GM21423 (cell line): ENCODE data around the gene NEURL2.

Experiments
- ATAC-seq: cut with Tn5 transposase; IDR thresholded peaks from one replicate; pipeline ENCODE4 v1.9.1; 2021; ENCODE audit warnings: mild to moderate bottlenecking, moderate library complexity; ENCODE audit not compliant: unreplicated experiment

The NEURL2 gene

DNA sequence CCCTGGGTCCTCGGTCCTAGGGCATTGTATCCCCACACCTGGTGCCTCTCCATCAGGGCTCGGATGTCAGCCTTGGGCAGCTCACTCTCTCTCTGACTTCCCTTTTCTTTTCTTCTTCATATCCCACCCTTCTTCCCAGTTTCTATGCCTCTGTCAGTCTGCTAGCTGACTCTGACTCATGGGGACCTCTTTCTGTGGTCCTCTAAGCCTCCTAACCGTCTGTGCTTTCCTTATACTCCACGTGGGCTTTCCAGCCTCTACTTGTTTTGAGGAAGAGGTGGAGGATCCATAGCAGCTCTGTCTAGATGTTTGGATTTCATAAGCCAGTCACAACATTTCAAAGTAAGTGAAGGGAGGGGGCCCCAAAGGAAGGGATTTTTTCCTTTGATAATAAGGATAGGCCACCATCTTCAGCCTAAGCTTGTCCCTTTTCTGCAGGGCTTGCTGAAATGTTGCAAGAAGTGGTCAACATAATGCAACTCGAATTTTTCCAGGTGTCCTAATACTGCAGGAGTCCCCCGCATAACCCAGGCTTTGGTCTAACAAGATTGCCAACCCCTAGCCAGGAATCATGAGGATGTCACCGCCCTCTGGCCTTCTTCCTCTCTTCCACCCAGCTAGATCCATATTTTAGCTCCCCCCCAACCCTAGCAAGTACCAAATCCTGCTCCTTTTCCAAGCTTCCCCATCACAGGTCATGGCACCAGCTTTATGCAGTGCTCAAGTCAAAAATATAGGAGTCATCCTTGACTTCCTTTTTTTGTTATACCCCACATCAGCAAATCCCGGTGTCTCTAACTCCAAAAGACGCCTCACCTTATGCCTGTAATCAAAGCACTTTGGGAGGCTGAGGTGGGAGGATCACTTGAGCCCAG, 29.7 kb upstream of the NEURL2 start:
- ATAC-seq: no peak

DNA sequence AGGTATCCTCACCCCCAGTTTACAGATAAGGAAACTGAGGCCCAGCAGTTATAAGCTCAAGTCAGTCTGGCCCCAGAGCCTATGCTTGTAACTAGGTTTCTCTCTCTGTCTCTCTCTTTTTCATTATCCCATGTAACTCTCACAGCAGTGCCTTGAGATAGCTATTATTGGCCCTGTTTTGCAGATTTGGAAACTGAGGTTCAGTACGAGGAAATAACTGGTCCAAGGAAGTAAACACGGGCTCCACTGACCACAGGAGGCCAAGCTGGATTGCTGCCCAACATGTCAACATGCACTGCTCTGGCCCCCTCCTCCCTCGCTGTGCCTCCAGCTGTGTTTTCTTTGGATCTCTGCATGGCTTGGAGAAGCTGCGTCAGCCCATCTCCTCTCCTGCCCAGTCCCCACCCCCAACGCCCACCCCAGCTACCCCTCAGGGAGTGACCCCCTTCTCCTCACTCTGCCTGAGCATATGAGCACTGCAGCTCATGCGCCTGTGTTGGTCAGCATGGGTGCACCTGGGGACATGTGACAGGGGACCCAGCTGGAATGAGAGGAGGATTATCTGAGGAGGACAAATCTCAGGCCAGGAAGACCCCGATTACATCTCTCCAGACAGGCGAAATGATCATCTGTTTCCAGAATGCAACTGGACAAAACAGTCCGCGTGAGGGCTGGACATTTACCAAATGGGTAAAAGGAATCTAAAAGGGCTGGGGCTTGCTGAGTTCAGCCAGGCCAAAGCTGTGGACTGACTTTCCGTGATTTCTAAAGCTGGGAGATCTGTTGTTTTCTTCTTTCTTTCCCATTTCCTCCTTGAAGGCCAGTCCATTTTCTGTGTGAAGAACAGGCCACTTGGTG, 28.8 kb upstream of the NEURL2 start:
- ATAC-seq: no peak

DNA sequence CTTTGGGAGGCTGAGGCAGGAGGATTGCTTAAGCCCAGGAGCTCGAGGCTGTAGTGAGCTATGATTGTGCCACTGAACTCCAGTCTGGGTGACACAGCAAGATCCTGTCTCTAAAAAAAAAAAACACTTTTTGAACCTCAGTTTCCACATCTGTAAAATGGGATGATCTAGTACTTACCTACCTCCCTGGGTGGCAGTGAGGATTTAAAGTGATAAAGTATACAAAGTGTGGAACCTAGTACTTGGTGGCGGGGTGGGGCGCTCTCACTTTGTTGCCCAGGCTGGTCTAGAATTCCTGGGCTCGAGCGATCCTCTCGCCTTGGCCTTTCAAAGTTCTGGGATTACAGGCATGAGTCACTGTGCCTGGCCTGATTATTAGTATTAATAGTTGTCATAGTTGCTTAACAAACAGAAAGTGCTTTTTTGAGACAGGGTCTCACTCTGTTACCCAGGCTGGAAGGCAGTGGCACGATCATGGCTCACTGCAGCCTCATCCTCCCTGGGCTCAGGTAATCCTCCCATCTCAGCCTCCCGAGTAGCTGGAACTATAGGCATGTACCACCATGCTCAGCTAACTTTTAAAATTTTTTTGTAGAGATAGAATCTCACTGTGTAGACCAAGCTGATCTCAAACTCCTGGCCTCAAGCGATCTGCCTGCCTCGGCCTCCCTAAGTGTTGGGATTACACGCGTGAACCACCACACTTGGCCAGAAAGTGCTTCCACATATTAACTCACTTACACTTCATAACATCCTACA, 27.9 kb upstream of the NEURL2 start:
- no peak for ATAC-seq

DNA sequence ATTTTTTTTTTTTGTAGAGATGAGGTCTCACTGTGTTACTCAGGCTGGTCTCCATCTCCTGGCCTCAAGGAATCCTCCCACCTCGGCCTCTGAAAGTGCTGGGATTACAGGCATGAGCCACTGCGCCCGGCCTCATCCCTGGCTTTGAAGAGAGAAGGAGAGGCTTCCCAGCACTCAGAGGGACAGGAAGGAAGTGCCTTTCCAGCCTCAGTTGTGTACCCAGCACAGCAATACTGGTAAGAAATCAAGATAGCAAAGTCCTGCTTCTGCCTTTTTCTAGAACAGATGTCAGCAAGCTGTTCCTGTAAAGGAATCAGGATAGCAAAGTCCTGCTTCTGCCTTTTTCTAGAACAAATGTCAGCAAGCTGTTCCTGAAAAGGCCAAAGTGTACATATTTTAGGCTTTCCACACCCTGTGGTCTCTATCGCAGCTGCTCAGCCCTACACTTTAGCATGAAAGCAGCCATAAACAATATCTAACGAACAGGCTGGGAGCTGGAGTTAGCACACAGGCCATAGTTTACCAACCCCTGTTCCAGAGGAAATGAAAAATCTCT, 27.3 kb upstream of the NEURL2 start:
- no peak for ATAC-seq

DNA sequence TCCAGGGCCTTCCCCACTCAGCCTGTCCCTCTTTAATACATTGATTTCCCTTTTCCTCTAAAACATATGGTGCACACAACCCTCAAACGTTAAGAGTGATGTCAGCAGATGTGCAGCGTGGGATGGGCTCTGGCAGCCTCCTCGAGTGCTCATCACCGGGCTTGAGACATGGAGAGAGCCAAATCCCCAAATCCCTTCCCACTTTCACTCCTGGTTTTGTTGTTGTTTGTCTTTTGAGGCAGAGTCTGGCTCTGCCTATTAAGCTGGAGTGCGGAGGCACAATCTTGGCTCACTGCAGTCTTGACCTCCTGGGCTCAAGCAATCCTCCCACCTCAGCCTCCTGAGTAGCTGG, 26.8 kb upstream of the NEURL2 start:
- no peak for ATAC-seq

DNA sequence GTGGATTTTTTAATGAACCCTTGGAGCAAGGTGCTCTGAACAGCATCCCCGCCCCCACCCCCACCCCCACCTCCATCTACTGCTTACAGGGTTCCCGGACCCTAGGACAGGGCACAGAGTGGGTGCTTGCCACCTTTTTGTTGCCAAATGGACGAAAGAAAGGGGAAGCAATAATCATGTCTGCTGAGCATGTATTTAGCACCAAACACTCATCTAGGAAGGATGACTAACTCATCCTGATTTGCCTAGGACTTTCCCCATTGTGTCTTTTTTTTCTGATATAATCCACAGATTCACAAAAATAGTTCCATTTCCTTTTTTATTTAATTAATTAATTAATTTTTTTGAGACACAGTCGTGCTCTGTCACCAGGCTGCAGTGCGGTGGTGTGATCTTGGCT, 22.1 kb upstream of the NEURL2 start:
- ATAC-seq: no peak

DNA sequence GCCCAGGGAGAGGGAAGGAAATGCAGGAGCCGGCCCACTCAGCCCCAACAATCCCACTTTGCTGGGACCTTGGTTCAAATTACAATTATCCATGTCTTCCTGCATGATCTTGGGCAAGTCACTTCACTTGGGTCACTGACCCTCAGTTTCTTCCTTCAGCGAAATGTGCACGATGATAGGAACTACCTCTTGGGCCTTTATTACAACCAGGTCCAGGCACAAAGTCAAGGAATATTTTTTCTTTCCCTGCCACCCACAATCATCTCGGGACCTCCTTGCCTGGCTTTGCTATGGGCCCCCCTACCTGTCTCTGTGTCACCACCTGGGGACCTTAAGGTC, 21.3 kb upstream of the NEURL2 start:
- no peak for ATAC-seq

DNA sequence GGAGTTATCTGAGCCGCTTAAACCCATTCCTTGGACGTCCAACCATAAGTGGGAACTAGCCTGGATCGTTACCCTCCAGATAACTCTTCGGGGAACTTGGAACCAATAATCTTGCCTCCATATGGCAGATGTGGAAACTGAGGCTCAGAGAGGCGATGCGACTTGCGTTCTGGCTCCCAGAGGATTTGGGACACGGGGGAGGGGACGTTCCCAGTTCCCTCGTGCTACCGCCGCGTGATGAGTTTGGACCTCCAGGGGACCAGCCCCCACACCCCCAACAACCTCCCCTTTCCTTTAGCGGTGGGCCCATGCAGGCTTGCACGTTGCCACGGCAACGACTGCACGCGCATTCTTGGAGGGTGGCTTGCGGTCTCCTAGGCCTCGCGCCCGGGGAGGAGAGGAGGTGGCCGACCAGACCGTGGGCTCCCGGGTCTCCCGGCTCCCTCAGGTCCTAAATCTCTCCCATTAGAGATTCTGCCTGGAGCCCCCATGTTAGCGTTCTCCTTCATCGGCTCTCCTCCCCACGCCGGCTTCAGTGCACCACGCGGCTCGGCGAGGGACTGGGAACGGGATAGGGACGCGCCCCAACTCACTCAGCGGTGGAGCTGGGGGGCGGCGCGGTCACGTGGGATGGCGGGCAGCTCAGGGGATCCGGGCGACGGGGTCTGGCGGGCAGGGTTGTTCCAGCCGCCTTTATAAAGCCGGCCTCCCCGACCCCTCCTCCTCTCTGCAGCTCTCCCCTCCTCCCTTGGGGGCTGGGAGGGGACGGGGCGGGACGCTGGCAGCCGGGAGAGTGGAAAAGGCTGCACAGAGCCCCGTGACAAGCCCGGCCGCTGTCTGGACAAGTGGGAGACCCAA, 20.7 kb upstream of the NEURL2 start, which contains the start of gene PLTP:
PLTP (minus strand) TSS at position 670 of the 858 bp plus-strand sequence. CDS start 703 bp downstream, outside the sequence.
- no peak for ATAC-seq

DNA sequence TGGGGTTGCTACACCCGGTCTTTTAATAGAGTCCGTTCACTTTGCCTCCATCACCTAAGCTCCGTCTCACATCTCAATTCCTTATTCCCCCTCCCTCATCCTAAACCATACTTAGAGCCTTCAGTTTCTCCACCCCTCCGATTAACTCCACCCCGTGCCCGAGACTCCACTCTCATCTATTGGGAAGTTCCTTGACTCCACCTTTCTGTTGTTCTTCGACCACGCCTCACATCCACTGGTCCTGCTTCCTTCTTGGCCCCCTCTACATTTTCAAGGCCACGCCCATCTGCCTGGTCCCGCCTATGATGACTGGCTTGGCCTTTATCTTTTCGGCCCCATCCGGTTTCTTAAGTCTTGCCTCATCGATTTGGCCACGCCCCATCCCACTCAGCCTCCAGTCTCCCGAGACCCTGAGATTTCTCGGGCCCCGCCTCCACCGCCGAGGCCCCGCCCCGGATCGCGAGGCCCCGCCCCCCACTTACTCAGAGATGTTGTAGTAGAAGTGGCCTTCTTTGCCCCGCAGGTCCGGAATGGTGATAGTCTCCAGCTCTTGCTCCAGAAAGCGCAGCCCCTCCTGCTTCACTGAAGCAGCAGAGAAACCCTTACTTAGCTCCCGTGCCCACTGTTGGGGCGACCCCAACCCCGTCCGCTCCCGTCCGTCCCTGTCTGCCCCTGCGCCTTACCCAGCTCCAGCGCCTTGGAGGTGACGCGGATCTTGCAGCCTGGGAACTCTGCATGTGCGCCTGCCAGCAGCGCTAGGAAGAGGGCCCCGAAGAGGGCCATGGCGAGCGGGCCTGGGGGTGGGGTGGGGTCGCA, 19.9 kb upstream of the NEURL2 start:
- peak; percentile 94 for ATAC-seq

DNA sequence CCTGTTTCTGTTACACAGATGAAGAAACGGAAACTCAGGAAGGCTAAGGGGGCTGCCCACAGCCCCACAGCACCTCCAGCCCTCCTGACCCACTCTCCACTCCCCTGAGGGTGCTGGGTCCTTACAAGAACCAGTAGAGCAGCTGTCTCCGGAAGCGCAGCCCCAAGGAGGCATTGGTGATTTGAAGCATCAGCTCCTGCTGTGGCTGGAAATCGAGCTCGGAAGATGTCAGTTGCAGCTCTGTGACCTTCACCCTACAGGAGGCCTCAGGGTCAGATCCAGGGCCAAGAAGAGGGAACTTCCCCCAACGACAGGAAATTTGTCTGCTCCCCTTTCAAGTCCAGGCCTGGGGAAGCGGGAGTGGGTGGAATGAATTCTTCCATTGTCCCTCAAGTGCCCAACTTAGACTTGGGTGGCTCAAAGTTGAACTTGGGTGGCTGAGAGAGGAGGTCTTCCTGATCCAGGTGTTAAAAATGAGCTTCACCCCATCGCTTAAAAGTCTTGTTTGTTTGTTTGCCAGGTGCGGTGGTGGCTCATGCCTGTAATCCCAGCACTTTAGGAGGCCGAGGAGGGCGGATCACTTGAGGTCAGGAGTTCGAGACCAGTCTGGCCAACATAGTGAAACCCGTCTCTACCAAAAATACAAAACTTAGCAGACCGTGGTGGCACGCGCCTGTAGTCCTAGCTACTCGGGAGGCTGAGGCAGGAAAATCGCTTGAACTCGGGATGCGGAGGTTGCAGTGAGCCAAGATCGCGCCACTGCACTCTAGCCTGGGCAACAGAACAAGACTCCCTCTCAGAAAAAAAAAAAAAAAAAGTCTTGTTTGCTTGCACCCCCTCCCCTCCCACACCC, 19.0 kb upstream of the NEURL2 start:
- ATAC-seq: no peak

DNA sequence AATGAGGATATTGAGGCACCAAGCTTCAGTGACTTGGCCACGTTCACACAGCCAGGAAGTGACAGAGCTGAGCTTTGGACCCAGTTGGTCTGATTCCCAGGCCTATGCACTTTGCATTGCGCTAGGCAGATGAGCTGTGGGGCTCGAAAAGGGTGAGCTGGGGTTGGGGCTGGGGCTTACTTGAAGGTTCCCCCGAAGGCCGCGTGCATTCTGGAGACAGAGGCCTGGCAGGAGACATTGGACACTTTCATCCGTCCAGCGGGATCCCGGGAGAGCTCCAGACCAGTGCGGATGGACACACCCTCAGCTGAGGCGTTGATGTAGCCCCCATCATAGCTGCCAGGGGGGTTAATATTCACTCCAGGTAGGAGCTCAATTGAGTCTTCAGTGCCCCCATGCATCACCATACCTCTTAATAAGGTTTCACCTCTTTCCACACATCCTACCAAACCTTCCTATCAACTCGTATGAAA, 18.4 kb upstream of the NEURL2 start:
- ATAC-seq: no peak

DNA sequence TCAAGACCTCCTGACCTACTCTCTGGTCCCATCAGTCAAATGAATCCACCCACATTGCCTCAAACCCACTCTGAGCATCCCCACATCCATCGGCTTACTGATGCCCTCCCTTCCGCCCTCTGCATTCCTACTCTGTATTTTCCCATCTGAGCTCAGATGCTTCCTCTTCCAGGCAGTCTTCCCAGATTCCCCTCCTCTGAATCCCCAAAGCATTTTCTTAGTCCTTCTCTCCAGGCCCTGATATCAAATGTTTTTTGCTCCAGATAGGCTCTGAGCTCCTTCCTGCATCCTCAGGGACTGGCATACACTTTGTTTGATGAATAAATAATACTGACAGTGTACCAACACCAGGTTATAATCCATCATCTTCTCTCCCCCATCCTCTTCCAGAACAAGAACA, 17.1 kb upstream of the NEURL2 start:
- no peak for ATAC-seq

DNA sequence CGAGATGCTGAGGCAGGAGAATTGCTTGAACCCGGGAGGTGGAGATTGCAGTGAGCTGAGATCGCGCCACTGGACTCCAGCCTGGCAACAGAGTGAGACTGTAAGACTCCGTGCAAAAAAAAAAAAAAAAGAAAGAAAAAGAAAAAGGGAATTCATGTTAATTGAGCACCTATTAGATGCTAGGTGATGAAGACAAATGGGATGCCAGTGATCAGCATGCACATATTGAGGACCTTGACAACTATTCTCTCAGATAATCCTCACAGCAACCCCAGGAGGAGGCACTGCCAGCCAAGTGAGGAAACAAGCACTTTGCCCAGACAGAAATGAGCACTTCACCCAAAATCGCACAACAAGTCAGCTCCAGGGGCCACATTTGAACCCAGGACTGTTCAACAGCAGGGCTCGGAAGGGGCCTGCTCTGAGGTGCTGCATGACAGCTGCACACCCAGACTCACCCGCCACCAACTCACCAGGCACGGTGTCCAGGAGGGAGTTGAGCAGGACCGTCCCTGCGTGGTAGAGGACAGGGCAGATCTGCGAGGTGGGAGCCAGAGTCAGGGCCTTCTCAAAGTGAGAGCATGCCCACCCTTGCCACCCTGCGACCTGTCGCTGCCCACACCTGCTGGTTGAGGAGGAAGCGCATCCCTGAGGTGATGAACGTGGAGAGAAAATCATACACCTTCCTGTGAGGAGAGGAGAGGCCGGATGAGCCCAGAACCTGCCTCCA, 16.4 kb upstream of the NEURL2 start:
- no peak for ATAC-seq

DNA sequence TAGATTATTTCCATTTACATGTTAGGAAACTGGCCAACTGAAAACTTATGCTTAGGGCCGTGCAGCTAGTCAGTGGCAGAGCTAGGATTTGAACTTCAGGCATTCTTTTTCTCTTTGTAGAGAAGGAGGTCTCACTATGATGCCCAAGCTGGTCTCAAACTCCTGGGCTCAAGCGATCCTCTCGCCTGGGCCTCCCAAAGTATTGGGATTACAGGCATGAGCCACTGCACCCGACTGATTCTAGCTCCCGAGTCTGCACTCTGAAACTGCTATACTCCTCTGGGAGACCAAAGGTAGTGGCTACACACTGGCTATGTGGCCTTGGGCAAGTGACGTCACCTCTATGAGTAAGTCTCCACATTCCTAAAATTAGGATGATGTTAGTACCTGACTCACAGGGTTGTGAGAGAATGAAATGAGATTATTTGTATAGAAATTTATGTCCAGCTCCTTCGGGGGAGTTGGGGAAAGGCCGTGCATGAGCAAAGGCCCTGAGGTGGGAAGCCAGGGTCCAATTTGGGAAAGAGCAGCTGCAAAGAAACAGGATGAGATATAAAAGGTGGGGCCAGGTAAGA, 14.6 kb upstream of the NEURL2 start:
- no peak for ATAC-seq

DNA sequence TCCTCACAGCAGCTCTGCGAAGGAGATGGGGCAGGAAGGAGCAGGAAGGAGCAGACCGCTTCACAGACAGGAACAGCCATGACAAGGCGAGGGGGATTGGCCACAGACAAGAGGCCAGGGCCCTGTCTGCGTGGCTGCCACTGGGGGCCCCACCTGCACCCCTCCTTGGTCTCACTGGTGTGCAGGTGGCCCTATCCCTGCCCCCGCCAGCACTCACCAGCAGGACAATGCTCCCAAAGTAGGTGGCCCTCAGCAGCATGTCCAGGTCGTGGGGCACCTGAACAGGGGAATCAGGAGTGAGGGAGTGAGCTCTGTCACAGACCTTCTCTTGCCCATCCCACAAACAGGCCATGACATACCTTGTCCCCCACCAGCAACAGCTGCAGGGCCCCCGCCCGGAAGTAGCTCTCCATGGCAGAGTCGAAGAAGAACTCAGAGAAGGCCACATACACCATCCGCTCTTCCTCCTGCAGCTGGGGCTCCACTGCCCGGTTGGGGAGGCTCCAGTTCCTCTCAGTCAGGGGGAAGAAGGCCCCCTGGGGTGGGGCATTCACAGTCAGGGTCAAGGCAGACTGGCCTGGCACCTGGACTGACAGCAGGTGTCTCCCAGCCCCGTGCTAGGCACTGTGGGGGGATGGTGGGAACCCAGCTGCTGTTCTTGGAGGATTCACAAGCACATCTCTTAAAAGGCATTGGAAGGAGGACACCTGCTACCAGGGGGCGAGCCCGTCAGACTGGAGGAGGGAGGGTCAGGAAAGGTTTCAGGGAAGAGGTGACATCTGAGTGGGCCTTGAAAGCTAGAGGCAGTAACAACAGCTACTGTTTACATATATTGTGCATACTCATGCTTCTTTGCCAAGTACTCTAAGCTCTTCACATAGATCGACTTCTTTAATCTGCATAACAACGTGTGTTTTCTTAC, 13.8 kb upstream of the NEURL2 start:
- no peak for ATAC-seq

DNA sequence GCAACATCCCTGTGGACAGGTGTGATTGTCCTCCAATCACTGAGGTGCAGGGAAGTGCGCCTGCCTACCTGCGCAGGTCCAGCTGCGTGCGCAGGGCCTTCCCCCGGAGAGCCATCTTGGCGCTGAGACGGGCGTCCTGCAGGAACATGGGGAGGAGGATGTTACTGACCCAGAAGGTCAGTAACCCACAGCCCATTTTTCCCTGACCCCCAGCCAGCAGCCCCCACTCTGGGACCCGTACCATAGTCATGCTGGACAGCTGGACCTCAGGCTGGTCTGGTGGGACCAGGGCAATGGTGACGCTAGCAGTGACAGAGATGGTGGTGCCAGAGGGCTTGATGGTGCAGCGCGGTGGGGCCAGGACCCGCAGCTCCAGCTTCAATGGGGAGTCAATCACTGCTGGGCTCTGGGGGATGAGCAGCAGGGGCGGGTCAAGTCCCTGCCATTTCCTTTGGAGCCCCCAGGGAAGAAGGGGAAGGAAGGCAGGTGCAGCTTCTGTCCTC, 11.2 kb upstream of the NEURL2 start:
- ATAC-seq: no peak
